GM12878 (cell line): Measurements from ENCODE around the gene ZKSCAN5. TPM values are rescaled to one million over a fixed set of nuclear protein-coding genes. Genes with fewer than 3 reads are reported as not detected.

Source experiments
- ATAC-seq: fragments of 200-7000 bp; cut with Tn5 transposase; 3 replicates; pipeline ENCODE4 v1.9.1; 2020; ENCODE audit warnings: mild to moderate bottlenecking, moderate library complexity
- BruUV-seq: library from RNA; stranded (reverse); fragments of 400-500 nt; replicated peaks from 2 replicates; lab custom pipeline; 2021; lab: Mats Ljungman, UMichigan
- CTCF ChIA-PET: fragments of 300-600 bp; sonication (Branson Sonifier 250); formaldehyde crosslinking; extraction: SDS; loops from one replicate; lab custom pipeline; 2021; ENCODE audit warnings: inconsistent platforms; lab: Yijun Ruan, JAX
- POLR2A ChIA-PET: fragments of 350-600 bp; formaldehyde crosslinking; extraction: SDS; loops from one replicate; lab custom pipeline; 2021; ENCODE audit warnings: inconsistent platforms; lab: Charles Lee
- RAD21 ChIA-PET: fragments of 300-600 bp; sonication (Branson Sonifier 250); formaldehyde crosslinking; loops from one replicate; lab custom pipeline; 2023; ENCODE audit warnings: antibody characterized with exemption; ENCODE audit not compliant: unreplicated experiment; lab: Charles Lee
- SMC1A ChIA-PET: fragments of 300-600 bp; sonication (Branson Sonifier 250); formaldehyde crosslinking; loops from one replicate; lab custom pipeline; 2023; ENCODE audit not compliant: unreplicated experiment, uncharacterized antibody; lab: Charles Lee
- DNase-seq: peaks from one replicate; pipeline ENCODE4 v3.0.0-alpha.2; 2011; ENCODE audit warnings: low read depth, low spot score
- FAIRE-seq: peaks from 3 replicates; lab custom pipeline; 2011; peaks lifted over from hg19 to GRCh38; lab: Jason Lieb, UNC
- H2AFZ ChIP-seq: 2 replicates; pipeline ENCODE4 v1.6.0; 2011; ENCODE audit warnings: low read depth, low read length, control low read depth; ENCODE audit not compliant: control insufficient read depth
- H3K27ac ChIP-seq: 2 replicates; pipeline ENCODE4 v1.5.1; 2011; ENCODE audit warnings: control low read depth; ENCODE audit not compliant: control insufficient read depth, insufficient read depth
- H3K27me3 ChIP-seq, 2 experiments: replicated peaks in 1 of 2; 2 replicates each; pipeline versions ENCODE4 v1.6.0 to v1.6.1; 2011; ENCODE audit warnings: low read length in 1 of 2; ENCODE audit not compliant: control insufficient read depth in 2 of 2, insufficient read depth in 2 of 2
- H3K36me3 ChIP-seq, 2 experiments: 2 replicates each; pipeline ENCODE4 v1.5.1; 2011; ENCODE audit warnings: low read length in 1 of 2; ENCODE audit not compliant: control insufficient read depth in 2 of 2, insufficient read depth in 2 of 2
- H3K4me1 ChIP-seq: 2 replicates; pipeline ENCODE4 v1.6.1; 2011; ENCODE audit warnings: mild to moderate bottlenecking, low read length, moderate library complexity, mixed read lengths; ENCODE audit not compliant: control insufficient read depth, insufficient read depth
- H3K4me2 ChIP-seq: 2 replicates; pipeline ENCODE4 v1.6.0; 2011; ENCODE audit warnings: control low read depth; ENCODE audit not compliant: control insufficient read depth, insufficient read depth
- H3K4me3 ChIP-seq: fragments of 200-600 bp; sonication (generic); 2 replicates; pipeline ENCODE4 v1.5.1; 2016
- H3K79me2 ChIP-seq: 2 replicates; pipeline ENCODE4 v1.6.0; 2011; ENCODE audit warnings: low read length; ENCODE audit not compliant: control insufficient read depth, insufficient read depth
- H3K9ac ChIP-seq: 2 replicates; pipeline ENCODE4 v1.8.0; 2011; ENCODE audit warnings: low read length, control low read depth, mixed read lengths; ENCODE audit not compliant: control insufficient read depth, insufficient read depth
- H3K9me3 ChIP-seq: replicated peaks from 3 replicates; pipeline ENCODE4 v1.5.1; 2011; ENCODE audit warnings: mild to moderate bottlenecking, low read length; ENCODE audit not compliant: control insufficient read depth, insufficient read depth
- H4K20me1 ChIP-seq: 2 replicates; pipeline ENCODE4 v1.6.0; 2011; ENCODE audit not compliant: control insufficient read depth, insufficient read depth
- BHLHE40 ChIP-seq, 2 experiments: fragments of 450-650 bp in 1 of 2; IDR thresholded peaks; 2 replicates each; pipeline ENCODE4 v1.6.1; 2011 to 2017; ENCODE audit warnings: low read depth in 2 of 2, borderline replicate concordance in 1 of 2, improper control_type of control experiment in 1 of 2, low read length in 1 of 2, mild to moderate bottlenecking in 1 of 2
- CHD2 ChIP-seq: IDR thresholded peaks from 2 replicates; pipeline ENCODE4 v1.6.1; 2011; ENCODE audit warnings: low read depth, low read length, improper control_type of control experiment, borderline replicate concordance
- CREM ChIP-seq: IDR thresholded peaks from 2 replicates; pipeline ENCODE4 v1.6.1; 2014; ENCODE audit warnings: antibody characterized with exemption, low read depth
- EED ChIP-seq: sonication (generic); IDR thresholded peaks from 2 replicates; pipeline ENCODE4 v1.6.1; 2016; ENCODE audit warnings: antibody characterized with exemption, low read depth
- FOS ChIP-seq: IDR thresholded peaks from 3 replicates; pipeline ENCODE4 v1.6.1; 2011; ENCODE audit warnings: borderline replicate concordance; ENCODE audit not compliant: insufficient read length; ENCODE audit errors: extremely low read depth
- POLR2A ChIP-seq: IDR thresholded peaks from 2 replicates; pipeline ENCODE4 v1.6.1; 2011; ENCODE audit warnings: low read depth, mild to moderate bottlenecking, low read length
- RELB ChIP-seq: fragments of 450-650 bp; IDR thresholded peaks from 2 replicates; pipeline ENCODE4 v1.6.1; 2017; ENCODE audit warnings: low read depth, mild to moderate bottlenecking, moderate library complexity
- SMAD1 ChIP-seq: fragments of 450-650 bp; IDR thresholded peaks from 2 replicates; pipeline ENCODE4 v1.6.1; 2018; ENCODE audit warnings: mild to moderate bottlenecking, low read depth; ENCODE audit not compliant: partially characterized antibody
- ZNF207 ChIP-seq: fragments of 450-650 bp; IDR thresholded peaks from 2 replicates; pipeline ENCODE4 v1.6.1; 2014; ENCODE audit warnings: antibody characterized with exemption, mild to moderate bottlenecking, borderline replicate concordance
- WGBS: methylation state at CpG from one replicate; pipeline ENCODE4 v1.1.6; 2016; ENCODE audit warnings: low lambda C conversion rate; ENCODE audit not compliant: insufficient replicate concordance, insufficient coverage; ENCODE audit errors: missing lambda C conversion rate; 5-methylcytosine and 5-hydroxymethylcytosine counted together
- in situ Hi-C: fragments of 300-500 bp; cut with MboI; formaldehyde crosslinking; loops from 9 replicates; pipeline ENCODE4 v1.14.3; 2018; ENCODE audit warnings: mixed read lengths
- intact Hi-C: fragments of 100-400 bp; cut with micrococcal nuclease; formaldehyde crosslinking; loops from one replicate; pipeline ENCODE4 v1.14.2; 2022; ENCODE audit not compliant: unreplicated experiment
- polyA plus RNA-seq, 11 experiments: library from polyadenylated mRNA; depleted of rRNA in 4 of 11; unstranded in 6 of 11; stranded (reverse) in 5 of 11; fragments of >200 nt; fragmentation: Nextera tagmentation in 4 of 11; fragmentation: Illumina TruSeq in 1 of 11; extraction: Ambion mirVana in 4 of 11; extraction: Trizol in 1 of 11; gene quantifications; 1 replicate in 1 of 11; 2 replicates in 10 of 11; pipeline versions ENCODE4 v1.2.1 to v1.2.3, GENCODE V29; 2011 to 2016; ENCODE audit warnings: inconsistent platforms in 2 of 11, missing spikeins in 2 of 11, low read depth in 1 of 11
- total RNA-seq, 4 experiments: library from RNA; depleted of rRNA in 3 of 4; stranded (reverse); fragments of >200 nt in 3 of 4; fragmentation: Illumina TruSeq in 1 of 4; extraction: Trizol in 1 of 4; gene quantifications; 2 replicates each; pipeline versions ENCODE4 v1.2.1 to v1.2.3, GENCODE V29; 2013 to 2021
- TF ChIP-seq, protein P1 (sequence below): fragments of 450-650 bp; IDR thresholded peaks from 2 replicates; pipeline ENCODE4 v1.6.1; 2016; ENCODE audit warnings: mild to moderate bottlenecking, moderate library complexity, borderline replicate concordance
- TF ChIP-seq, protein P2 (sequence below): fragments of 150-350 bp; IDR thresholded peaks from 2 replicates; pipeline ENCODE4 v1.6.1; 2016; ENCODE audit warnings: low read depth, low read length
- TF ChIP-seq, protein P3 (sequence below): fragments of 450-650 bp; IDR thresholded peaks from 2 replicates; pipeline ENCODE4 v1.6.1; 2017; ENCODE audit warnings: antibody characterized with exemption, mild to moderate bottlenecking, moderate library complexity

Gene ZKSCAN5
- total and polyA plus RNA-seq, 10 of the 15 experiments (the other 5 are each of a cell fraction or from before 2014, with no cell fraction given) = 2.5 to 10.1 (median 7.7) TPM

DNA sequence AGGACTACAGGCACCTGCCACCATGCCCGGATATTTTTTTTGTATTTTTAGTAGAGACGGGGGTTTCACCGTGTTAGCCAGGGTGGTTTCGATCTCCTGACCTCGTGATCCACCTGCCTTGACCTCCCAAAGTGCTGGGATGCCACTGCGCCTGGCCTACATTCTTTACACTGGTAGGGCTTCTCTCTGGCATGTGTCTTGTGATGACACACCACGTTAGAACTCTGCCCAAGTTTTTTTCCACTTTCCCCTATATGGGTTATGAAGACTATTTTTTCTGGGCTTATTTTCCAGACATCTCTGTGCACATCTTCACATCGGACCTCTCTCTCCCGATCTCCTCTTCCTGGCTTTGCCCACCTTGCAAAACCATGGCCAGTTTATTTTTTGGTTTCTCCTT is 36.8 kb downstream of the ZKSCAN5 start:
- Histone ChIP-seq H4K20me1 (no peaks in the 10 kb centered on the region), H3K27me3 (no peaks in the 10 kb centered on the region), H3K4me1 (no peaks in the 10 kb centered on the region), H3K9ac (no peak overlapping the region), H3K36me3 (no peaks in the 10 kb centered on the region), H3K4me3 (no peak overlapping the region), H3K27ac (no peak overlapping the region), H3K9me3 (peaks cover 6% of the 10 kb centered on the region; the same call in 2 of the 3 replicates), H2AFZ (no peak overlapping the region), H3K4me2 (no peak overlapping the region), H3K79me2 (no peaks in the 10 kb centered on the region)
- no peak for ATAC-seq
- 80% methylated on average over 9 of the region's 9 CpGs for WGBS
- no peak for DNase-seq
- intact Hi-C loops (no loop called here), in situ Hi-C loops (no loop called here)
- CTCF ChIA-PET = no interaction called here
- SMC1A ChIA-PET = interaction anchor here (1.2 kb wide), 1 partner anchor 76 kb away, joined by 3 read pairs; no protein-coding TSS in a partner anchor
- FAIRE-seq = no peak
- RAD21 ChIA-PET = no interaction called here
- BruUV-seq = no TSS peak
- POLR2A ChIA-PET = interaction anchor here (0.6 kb wide), 2 partner anchors 11 to 1159 kb away, joined by 3 to 7 read pairs; partner anchors contain the start of gene FAM200A
- TF ChIP-seq SMAD1 (no peak), RELB (no peak), CREM (no peak), CHD2 (no peak), EED (no peak), ZNF207 (no peak), POLR2A (no peak), FOS (no peak), BHLHE40 (IDR thresholded peaks at IDR 0.05; ENCODE audit: borderline replicate concordance in 1 of 2, low read depth in 2 of 2, low read length in 1 of 2) (no peak)
- TF ChIP-seq, protein P1, sequence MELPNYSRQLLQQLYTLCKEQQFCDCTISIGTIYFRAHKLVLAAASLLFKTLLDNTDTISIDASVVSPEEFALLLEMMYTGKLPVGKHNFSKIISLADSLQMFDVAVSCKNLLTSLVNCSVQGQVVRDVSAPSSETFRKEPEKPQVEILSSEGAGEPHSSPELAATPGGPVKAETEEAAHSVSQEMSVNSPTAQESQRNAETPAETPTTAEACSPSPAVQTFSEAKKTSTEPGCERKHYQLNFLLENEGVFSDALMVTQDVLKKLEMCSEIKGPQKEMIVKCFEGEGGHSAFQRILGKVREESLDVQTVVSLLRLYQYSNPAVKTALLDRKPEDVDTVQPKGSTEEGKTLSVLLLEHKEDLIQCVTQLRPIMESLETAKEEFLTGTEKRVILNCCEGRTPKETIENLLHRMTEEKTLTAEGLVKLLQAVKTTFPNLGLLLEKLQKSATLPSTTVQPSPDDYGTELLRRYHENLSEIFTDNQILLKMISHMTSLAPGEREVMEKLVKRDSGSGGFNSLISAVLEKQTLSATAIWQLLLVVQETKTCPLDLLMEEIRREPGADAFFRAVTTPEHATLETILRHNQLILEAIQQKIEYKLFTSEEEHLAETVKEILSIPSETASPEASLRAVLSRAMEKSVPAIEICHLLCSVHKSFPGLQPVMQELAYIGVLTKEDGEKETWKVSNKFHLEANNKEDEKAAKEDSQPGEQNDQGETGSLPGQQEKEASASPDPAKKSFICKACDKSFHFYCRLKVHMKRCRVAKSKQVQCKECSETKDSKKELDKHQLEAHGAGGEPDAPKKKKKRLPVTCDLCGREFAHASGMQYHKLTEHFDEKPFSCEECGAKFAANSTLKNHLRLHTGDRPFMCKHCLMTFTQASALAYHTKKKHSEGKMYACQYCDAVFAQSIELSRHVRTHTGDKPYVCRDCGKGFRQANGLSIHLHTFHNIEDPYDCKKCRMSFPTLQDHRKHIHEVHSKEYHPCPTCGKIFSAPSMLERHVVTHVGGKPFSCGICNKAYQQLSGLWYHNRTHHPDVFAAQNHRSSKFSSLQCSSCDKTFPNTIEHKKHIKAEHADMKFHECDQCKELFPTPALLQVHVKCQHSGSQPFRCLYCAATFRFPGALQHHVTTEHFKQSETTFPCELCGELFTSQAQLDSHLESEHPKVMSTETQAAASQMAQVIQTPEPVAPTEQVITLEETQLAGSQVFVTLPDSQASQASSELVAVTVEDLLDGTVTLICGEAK = no peak
- TF ChIP-seq, protein P2, sequence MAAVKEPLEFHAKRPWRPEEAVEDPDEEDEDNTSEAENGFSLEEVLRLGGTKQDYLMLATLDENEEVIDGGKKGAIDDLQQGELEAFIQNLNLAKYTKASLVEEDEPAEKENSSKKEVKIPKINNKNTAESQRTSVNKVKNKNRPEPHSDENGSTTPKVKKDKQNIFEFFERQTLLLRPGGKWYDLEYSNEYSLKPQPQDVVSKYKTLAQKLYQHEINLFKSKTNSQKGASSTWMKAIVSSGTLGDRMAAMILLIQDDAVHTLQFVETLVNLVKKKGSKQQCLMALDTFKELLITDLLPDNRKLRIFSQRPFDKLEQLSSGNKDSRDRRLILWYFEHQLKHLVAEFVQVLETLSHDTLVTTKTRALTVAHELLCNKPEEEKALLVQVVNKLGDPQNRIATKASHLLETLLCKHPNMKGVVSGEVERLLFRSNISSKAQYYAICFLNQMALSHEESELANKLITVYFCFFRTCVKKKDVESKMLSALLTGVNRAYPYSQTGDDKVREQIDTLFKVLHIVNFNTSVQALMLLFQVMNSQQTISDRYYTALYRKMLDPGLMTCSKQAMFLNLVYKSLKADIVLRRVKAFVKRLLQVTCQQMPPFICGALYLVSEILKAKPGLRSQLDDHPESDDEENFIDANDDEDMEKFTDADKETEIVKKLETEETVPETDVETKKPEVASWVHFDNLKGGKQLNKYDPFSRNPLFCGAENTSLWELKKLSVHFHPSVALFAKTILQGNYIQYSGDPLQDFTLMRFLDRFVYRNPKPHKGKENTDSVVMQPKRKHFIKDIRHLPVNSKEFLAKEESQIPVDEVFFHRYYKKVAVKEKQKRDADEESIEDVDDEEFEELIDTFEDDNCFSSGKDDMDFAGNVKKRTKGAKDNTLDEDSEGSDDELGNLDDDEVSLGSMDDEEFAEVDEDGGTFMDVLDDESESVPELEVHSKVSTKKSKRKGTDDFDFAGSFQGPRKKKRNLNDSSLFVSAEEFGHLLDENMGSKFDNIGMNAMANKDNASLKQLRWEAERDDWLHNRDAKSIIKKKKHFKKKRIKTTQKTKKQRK = no peak
- TF ChIP-seq, protein P3, sequence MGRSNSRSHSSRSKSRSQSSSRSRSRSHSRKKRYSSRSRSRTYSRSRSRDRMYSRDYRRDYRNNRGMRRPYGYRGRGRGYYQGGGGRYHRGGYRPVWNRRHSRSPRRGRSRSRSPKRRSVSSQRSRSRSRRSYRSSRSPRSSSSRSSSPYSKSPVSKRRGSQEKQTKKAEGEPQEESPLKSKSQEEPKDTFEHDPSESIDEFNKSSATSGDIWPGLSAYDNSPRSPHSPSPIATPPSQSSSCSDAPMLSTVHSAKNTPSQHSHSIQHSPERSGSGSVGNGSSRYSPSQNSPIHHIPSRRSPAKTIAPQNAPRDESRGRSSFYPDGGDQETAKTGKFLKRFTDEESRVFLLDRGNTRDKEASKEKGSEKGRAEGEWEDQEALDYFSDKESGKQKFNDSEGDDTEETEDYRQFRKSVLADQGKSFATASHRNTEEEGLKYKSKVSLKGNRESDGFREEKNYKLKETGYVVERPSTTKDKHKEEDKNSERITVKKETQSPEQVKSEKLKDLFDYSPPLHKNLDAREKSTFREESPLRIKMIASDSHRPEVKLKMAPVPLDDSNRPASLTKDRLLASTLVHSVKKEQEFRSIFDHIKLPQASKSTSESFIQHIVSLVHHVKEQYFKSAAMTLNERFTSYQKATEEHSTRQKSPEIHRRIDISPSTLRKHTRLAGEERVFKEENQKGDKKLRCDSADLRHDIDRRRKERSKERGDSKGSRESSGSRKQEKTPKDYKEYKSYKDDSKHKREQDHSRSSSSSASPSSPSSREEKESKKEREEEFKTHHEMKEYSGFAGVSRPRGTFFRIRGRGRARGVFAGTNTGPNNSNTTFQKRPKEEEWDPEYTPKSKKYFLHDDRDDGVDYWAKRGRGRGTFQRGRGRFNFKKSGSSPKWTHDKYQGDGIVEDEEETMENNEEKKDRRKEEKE = no peak
